ENCODE measurements around the gene SYTL3.

DNA sequence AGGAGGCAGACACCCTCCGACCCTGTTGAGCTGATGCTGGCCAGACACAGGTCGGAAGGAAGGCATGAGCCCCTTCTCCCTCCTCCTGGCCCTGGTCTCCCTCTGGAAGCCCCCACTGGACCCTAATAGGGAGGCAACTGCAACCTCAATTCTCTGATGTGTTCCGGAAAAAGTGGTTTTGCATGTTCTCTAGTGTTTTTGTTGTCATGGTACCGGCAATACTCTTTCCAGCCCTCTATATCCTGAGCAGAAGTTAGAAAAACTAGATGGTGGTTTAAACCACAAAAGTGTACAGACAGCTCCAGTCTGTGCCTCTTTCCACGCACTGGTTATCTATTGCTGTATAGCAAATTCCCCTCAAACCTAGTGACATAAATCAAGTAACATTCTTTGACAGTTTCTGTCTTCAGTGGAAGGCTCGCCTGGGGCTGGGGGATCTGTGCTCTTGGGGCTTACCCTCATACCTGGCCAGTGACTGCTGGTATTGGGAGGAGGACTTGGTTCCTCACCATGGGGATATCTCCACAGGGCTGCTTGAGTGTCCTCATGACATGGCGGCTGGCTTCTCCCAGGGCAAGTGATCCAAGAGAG, 37.0 kb downstream of the SYTL3 start:
- TF ChIP-seq CTCF (conservative IDR thresholded peaks at IDR 0.05; ENCODE audit: low read depth in 2 of 2) = no peak
- no peak for TF ChIP-seq POLR2AphosphoS5 (IDR thresholded peaks at IDR 0.05; ENCODE audit: low read depth)
- no peak for TF ChIP-seq REST (IDR thresholded peaks at IDR 0.05; ENCODE audit: unreplicated experiment)
- TF ChIP-seq EZH2 (IDR thresholded peaks at IDR 0.05; ENCODE audit: low read depth, unreplicated experiment) = no peak
- no peak for TF ChIP-seq JUNB (IDR thresholded peaks at IDR 0.05; ENCODE audit: unreplicated experiment)
